PFSK-1 (cell line): ENCODE results near the gene GSTA1. TPM values are rescaled to one million over a fixed set of nuclear protein-coding genes. Genes with fewer than 3 reads are reported as not detected.
"Not testable (repeated sequence)": the region's sequence is repeated elsewhere in the genome, so short reads cannot be mapped to it uniquely, and the experiment has no call there.

ENCODE experiments used
- FOXP2 ChIP-seq: optimal IDR thresholded peaks from 2 replicates; pipeline ENCODE3; 2011; ENCODE audit warnings: borderline replicate concordance, control low read depth, inconsistent platforms; ENCODE audit not compliant: insufficient read depth; ENCODE audit errors: extremely low read length, extremely low read depth
- POLR2AphosphoS5 ChIP-seq: IDR thresholded peaks from 2 replicates; pipeline ENCODE4 v1.6.1; 2012; ENCODE audit warnings: low read depth, mild to moderate bottlenecking, control low read depth, low read length, moderate library complexity
- REST ChIP-seq, 2 experiments: IDR thresholded peaks; 2 replicates each; pipeline versions ENCODE4 v1.6.1 to v1.8.0; 2011 to 2012; ENCODE audit warnings: low read depth in 2 of 2, low read length in 2 of 2, control low read depth in 1 of 2, inconsistent platforms in 1 of 2, mild to moderate bottlenecking in 1 of 2, moderate library complexity in 1 of 2; ENCODE audit not compliant: insufficient read depth in 1 of 2
- SIN3A ChIP-seq: IDR thresholded peaks from 2 replicates; pipeline ENCODE4 v1.6.1; 2012; ENCODE audit warnings: mild to moderate bottlenecking, low read length, moderate library complexity, borderline replicate concordance; ENCODE audit not compliant: insufficient read depth
- TAF1 ChIP-seq: IDR thresholded peaks from 2 replicates; pipeline ENCODE4 v1.6.1; 2012; ENCODE audit warnings: low read length, control low read depth, borderline replicate concordance; ENCODE audit not compliant: insufficient read depth
- polyA plus RNA-seq: library from polyadenylated mRNA; unstranded; fragments of >200 nt; gene quantifications from one replicate; pipeline ENCODE4 v1.2.1, GENCODE V29; 2012; ENCODE audit warnings: low read depth, missing spikeins; ENCODE audit not compliant: insufficient read length

GSTA1 gene
- not detected for polyA plus RNA-seq

DNA sequence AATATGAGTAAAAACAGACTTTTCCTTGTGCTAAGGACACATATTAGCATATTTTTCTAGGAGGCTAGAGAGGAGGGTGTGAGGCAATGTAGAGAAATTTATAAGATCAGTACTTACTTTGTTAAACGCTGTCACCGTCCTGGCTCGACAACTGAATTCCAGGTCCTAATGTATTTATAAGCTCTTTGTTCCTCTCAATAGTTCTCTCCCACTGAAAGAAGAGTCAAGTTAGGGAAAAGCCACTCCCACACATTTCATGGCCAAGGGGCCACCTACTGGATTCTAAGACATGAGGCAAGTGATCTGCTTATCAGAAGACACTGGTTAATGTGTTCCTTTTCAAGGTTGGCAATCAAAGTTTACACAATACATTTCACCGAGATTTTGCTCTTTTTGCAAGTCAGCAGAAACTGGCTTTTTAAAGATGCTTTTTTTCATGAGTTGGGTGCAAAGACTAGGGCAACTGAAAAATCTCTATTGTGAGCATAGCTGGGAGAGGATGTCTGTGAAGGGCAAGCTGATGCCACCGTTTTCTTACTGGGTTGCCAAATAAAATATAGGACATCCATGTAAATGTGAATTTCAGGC, at the start of gene GSTA1:
Gene GSTA1 (minus strand): TSS at position 149 of the 588 bp plus-strand sequence. CDS start 4,549 bp downstream, outside the sequence.
- not testable (repeated sequence) for TF ChIP-seq FOXP2, SIN3A, TAF1

DNA sequence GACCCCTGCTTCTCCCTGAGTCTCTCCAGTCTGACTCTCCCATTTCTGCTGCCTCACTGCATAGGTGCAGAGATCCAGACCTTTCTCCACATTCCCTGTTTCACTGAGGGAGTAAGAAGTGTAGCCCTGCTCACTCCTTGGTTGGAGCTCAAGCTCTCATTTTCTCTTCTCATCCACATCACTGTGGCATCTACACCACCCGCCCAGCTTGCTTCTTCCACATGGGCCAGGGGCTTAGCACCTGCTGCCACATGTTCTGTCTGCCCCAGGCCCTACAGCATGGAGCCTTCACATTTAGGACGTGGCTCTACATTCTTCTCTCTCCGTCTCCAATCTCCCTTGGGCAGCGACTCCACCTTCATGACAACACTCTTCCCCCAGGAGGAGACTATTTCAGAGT, 45.5 kb upstream of the GSTA1 start:
- TF ChIP-seq TAF1 (no peak), SIN3A (no peak), REST (IDR thresholded peaks at IDR 0.05; ENCODE audit: insufficient read depth in 1 of 2, low read depth in 2 of 2, low read length in 2 of 2) (no peak), FOXP2 (no peak), POLR2AphosphoS5 (no peak)

DNA sequence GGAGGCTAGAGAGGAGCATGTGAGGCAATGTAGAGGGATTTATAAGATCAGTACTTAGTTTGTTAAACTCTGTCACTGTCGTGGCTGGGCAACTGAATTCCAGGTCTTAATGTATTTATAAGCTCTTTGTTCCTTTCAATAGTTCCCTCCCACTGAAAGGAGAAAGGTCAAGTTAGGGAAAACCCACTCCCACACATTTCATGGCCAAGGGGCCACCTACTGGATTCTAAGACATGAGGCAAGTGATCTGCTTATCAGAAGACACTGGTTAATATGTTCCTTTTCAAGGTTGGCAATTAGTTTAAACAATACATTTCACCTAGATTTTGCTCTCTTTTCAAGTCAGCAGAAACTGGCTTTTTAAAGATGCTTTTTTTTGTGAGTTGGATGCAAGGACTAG, 42.4 kb upstream of the GSTA1 start:
- TF ChIP-seq FOXP2 (no peak), SIN3A (no peak), POLR2AphosphoS5 (no peak), TAF1 (no peak), REST (IDR thresholded peaks at IDR 0.05; ENCODE audit: insufficient read depth in 1 of 2, low read depth in 2 of 2, low read length in 2 of 2) (no peak)

- TF ChIP-seq POLR2AphosphoS5 (no peak), SIN3A (no peak), TAF1 (no peak)
Observed at GRCh38 chr6:52843605-52844004, 40.0 kb upstream of the GSTA1 start.

DNA sequence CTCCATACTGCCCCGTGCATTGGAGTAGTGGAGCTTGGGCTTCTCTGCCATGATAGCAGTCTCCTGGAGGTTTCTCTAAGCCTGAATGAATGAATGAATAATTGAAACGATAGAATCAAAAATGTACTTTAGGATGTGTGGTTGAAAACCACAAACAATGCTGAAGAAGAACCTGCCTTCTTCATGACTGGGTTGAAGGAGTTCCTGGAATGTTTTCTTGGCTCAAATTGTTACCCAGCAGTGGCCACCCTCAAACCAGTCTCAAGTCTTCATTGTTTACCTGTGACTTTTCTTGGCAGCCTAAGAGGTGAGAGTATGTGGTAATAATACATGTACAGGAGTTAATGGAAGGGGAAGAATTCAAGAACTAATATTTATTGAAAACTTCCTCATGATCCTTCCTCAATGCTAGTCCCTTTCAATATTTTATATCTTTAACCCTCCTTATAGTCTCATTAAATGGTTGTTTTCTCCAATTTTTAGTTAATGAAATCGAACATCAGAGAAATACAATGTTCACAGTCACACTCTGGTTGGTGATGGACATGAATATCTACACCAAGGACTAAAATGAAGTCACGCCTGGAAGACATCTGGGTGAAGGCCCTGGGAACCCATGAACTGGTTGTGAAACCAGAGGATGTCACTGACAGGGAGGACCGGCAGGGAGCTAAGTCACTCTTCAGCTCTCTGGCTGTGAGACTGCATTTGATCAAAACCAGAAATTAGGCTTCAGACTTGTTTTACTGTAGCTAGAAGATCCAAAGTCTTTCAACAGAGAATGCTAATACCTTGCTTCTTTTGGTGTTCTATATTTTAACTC, 37.4 kb upstream of the GSTA1 start, which contains the start of gene GSTA5:
Gene GSTA5 (minus strand): TSS at position 51 of the 823 bp plus-strand sequence.
- TF ChIP-seq TAF1 (no peak), FOXP2 (no peak), SIN3A (no peak), POLR2AphosphoS5 (no peak), REST (IDR thresholded peaks at IDR 0.05; ENCODE audit: insufficient read depth in 1 of 2, low read depth in 2 of 2, low read length in 2 of 2) (no peak)

DNA sequence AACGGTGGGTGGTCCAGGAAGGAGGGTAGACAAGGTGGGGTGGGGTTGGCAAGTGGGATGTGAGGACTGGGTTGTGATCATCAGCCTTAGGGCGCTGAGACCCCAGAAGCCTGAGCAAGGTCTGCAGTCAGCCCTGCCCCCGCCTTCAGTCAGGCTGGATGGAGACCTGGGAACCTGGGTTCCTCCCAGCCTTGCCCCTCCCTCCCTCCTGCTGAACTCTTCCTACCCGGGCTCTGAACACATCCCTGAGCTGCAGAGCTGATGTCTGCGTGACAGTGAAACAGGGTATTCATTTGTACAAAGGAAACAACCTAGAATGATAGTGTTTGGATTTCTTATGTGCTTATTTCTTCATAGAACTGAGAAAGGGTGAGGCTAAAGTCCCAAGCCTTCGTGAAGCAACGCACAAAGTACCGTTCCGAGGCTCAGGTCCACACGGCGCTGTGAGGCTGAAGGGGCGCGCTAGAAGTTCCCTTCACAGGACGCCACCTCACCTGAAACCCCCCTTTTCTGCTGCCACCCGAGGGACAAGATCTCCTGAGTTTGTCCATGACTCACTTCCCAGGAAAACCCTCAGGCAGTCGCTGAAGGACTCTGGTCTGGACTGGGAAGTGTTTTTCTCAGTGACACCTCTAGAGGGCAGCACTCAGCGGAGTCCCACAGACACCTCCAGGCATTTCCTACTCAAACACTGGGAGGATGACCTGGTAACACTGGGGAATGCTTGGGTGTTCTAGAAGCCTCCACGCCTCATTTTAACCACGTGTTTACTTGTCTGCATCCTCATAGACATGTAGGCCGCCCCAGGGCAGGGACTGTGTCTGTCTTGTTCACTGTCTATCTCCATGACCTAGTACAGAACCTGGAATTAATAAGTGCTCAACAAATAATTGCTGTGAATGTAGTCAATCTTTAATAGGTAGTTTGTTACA, 35.8 kb upstream of the GSTA1 start:
- TF ChIP-seq SIN3A: no peak
- no peak for TF ChIP-seq POLR2AphosphoS5
